HG03442 (cell line): ENCODE results near the gene ZWILCH.
"Not testable (repeated sequence)": the region's sequence is repeated elsewhere in the genome, so short reads cannot be mapped to it uniquely, and the experiment has no call there.

Source experiments
- ATAC-seq: cut with Tn5 transposase; IDR thresholded peaks from one replicate; pipeline ENCODE4 v1.9.1; 2021; ENCODE audit warnings: mild to moderate bottlenecking, moderate library complexity; ENCODE audit not compliant: unreplicated experiment

Gene ZWILCH

DNA sequence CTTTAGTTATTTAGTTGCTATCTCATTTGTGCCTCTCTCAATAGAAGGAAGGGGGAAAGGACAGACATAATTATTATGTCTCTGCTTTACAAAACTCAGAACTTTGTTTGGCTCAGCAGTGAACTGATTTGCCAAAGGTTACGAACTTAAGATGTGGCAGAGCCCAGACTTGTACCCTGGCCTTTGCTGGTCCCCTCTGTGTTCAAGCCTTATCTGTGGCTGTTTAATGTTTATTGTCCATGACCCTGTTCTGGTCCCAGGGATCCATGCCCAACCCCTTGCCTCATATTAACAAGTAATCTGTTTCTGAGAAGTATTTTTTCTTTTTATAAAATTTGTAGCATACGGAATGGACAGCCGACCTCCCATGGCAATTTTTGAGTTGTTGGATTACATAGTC lies 18.2 kb upstream of the ZWILCH start:
- no peak for ATAC-seq

DNA sequence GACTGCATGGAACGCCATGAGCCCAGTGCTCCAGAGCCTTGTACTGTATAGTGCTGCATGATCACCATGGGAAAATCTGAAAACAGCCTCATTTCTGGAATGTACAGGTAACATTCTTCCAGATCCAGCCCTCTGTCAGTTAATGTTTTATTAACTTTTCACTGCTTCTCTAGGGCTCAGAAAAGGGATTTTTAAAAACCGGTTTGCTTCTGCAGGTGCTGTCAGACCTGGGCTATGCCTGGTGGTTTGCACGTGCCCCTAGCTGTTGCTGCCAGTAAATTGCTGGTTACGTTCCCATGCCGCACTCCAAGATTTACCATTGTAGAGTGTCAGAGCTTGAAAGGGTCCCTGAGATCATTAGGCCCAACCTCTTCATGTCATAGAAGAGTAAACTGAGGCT lies 16.6 kb upstream of the ZWILCH start:
- ATAC-seq = no peak

DNA sequence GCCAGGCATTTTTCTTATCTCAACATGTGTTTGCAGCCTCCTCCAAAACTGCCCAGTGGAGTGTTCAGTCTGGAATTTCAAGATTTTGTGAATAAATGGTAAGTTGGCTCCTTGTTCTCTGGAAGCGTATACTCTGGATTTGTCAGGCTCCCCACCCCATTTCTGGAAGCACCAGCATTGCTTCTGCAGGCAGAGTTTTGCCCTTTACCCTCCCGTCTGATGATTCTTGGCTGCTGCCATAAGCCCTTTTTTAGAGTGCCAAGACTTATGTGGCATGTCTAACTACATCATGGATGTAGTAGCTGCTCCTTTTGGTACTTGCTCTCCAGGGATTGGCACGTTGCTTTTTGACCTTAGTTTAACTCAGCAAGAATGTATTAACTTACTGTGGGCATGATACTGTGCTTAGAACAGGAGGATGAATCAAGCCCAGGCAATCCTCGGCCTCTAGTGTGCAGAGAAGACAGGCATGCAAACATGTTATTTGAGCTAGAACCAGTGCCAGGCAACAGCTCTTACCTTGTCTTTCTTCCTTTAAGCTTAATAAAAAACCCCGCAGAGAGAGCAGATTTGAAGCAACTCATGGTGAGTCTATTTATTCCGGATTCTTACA lies 15.8 kb upstream of the ZWILCH start:
- no peak for ATAC-seq

DNA sequence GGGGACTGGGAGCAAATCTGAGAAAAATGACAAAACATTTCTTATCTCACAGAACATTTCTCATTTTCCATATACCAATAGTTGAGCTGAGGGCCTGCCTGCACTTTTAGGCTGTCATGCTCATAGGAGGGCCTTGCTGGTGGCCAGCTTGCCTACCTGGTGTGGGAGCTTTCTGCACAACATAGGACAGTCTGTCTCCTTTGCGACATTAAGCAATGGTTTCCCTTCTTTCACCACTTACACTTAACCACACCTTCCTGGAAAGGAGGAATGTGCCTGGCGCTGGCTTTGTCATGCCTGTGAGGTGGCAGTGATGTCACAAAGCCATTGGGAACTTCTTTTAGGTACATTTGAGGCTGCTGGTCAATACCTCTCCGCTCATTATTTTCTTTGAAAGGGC lies 13.3 kb upstream of the ZWILCH start:
- no peak for ATAC-seq

DNA sequence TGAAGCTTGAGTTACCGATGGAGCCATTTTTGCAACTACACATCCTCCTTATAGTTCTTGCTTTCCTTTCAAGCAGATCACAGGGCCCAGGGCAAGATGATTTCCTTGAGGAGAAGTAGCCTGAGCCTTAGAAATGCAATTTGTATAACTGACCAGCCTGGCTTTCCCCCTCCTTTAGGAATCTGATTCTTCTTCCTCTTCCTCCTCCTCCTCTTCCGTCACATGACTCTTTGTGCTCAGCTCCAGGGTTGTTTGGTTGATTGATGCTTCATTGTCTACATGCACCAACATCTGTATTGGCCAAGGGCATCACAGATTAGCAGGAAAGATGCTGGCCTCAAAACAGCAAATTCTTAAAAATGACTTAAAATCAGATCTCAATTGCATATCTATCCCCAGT lies 10.9 kb upstream of the ZWILCH start:
- no peak for ATAC-seq

DNA sequence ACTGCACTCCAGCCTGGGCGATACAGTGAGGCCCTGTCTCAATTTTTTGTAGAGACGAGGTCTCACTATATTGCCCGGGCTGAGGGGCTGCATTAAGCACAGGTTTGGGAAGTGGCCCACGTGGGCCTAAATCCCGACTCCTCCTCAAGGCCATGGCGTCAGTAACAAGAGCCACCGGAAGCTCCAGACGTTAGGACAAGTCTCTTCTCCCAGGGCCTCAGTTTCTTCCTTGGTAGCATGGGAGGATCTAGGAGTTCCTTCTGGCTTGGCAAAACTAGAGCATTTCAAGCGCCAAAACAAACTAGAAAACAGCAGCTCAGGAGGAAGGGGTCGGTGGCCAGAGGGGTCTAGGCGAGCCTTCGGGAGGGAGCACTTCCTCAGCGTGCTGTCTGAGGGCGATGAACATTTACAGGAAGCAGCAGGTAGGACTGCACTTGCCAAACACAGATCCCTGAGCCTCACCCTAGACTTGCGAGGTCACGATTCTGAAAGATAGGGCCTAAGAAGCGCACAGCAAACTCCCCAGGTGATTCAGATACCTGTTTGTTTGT lies 8.1 kb upstream of the ZWILCH start:
- ATAC-seq = peak; percentile 8

DNA sequence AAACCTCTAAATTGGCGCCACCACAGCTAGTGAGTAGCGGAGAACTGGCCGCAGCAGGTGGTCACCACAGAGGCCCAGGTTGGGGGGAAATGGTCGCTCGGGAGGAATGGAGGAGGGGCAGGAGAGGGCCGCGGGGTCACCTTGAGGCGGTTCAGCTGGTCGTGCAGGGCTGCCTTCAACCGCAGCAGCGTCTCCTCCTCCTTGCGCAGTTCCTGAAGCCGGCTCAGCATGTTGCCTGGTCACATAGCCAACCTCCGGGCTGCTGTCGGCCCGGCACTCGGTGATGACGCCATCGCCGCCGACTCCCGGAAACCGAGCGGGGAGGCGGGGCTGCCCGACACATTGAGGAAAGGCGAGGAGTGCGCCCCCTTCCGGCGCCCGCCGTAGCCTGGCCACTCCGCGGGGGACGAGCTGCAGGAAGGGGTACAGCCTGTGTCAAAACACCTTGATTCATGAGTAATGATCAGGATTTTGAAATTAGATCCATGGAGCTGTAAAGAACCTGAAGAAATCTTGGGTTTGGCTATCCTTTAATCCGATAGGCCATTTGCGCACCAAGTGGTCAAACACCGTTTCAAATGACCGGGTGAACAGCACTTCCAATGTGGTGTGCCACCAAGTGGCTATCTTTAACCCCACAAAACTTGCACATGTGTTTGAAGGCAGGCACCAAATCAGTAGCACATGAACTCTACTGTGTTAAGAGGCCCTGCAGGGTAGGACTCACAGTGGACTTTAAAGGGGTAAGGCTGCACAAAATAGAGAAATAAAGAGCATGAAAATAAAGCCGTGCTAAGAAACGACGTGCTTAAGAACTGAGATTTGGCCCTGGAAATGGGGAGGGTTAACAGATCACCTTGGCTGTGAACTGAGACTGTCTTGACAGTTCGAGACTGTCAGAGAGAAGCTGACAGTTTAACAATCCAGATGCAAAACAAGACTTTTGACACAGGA lies 7.3 kb upstream of the ZWILCH start, which contains the start of gene SNAPC5:
SNAPC5 (minus strand) TSS at position 261 of the 954 bp plus-strand sequence; CDS start at position 230, 31 bp downstream.
- peak; percentile 78 for ATAC-seq

DNA sequence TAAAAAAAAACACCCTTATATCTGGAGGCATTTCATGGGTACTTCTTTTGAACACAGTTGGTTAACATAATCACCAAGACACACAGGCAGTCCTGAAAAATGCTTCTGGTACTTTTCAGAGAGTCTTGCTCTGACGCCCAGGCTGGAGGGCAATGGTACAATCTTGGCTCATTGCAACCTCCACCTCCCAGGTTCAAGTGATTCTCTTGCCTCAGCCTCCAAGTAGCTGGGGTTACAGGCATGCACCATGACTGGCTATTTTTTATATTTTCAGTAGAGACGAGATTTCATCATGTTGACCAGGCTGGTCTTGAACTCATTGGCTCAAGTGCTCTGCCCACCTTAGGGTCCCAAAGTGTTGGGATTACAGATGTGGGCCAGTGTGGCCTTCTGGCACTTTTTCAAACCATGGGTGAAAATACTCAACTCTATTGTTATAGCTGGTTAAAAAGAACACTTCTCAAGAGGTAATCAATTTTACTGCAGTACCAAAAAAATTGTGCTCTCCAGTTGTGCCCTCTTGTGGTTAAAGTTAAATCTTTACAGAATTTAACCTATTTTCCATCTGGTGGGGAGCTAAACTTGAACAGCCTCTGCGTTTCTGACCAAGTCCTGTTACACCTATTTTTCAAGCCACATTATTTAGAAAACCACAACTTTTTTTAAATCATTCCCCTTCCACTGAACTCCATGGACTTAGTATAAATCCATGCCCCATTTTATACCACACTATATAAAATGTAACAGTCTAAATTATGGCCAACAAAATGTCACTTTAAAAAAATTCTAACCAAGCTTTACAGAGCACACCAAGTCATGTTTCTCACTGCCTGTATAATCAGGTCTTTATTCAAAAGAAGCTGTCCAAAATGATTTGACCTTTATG lies 6.4 kb upstream of the ZWILCH start:
- ATAC-seq = no peak

DNA sequence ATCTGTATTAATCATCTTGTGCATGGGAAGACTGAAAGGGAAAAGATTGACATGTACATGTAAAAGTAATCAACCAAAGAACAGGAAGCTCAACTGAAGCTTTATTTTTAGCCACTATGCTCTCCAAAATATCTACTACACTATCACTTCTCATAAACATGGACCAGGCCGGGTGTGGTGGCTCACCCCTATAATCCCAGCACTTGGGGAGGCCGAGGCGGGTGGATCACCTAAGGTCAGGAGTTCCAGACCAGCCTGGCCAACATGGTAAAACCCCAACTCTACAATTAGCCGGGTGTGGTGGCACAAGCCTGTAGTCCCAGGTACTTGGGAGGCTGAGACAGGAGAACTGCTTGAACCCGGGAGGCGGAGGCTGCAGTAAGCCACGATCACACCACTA lies 4.8 kb upstream of the ZWILCH start:
- not testable (repeated sequence) for ATAC-seq

DNA sequence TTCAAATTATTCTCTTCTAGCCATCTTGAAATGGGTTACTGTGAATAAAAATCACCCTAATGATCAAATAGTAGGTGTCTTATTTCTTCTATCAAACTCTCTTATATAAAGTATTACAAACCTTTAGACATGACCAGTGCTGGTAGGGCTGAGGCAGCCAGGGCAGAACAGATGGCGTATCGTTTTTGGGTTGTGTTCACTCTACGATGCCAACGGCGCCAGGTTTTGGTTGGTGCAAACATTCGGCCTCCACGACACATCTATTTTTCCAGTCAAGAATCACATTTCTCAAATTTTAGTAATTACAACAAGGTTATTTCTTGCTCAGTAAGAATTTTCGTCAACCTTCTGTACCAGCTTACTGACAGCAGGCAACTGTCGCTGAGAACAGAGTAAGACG lies 2.6 kb upstream of the ZWILCH start:
- ATAC-seq = no peak

DNA sequence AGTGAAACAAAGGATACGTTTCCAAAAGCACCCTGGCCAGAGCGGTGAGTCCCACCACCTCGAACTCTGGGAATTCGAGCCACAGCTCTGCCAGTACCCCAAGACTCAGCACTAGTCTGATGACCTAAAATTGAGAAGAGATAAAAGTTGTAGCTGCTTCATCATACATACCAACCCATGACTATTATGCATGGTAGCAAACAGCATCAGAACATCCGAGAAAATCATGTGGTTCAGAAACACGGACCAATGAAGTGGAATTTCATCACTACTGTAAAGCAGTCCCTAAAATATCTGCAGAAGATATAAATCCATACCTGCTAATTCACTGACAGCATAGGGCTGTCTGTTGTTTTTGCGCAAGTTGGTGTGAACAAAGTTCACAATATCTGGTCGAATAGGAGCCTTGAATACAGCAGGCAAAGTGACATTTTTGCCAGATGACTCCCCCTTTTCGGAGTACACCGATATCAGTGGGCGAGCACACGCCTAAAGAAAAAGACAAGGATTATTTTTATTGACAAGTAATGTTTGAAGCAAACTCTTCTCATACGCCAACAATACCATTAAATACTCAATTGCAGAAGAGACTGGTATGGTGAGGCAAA lies 2.0 kb upstream of the ZWILCH start:
- ATAC-seq = not testable (repeated sequence)

DNA sequence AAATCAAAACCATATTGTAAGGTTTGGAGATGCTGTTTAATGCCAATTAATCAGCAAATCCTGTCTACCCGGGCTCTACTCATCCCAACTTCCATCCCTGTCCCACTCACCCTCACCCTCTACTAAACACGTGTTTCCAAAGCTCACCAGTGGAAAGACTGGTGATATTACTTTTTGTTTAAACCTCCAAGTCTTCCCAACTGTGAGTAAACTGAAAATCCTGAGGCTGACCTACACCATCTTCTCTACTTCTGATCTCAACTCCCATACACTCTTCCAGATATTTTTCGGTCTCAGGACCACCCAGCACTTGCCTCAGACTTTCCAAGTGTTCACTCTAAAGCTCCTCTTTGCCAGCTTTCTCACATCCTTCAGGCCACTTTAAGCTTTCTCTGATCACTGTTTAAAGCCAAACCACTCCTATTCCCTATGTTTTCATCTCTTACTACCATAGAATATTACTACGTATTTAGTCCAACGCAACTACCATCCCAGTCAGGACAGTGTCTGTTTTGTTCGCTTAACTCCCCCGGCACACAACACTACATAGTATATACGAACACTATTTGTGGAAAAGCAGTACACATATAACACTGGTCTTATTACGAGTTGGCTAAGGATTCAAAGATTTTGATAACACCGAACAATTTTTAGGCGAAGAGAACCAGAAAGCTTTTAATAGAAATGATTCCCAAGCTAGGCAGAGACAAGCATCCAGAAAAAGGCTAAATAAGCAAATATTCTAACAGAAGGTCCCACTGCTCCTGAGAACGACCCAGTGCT lies 1.2 kb upstream of the ZWILCH start:
- ATAC-seq = no peak

DNA sequence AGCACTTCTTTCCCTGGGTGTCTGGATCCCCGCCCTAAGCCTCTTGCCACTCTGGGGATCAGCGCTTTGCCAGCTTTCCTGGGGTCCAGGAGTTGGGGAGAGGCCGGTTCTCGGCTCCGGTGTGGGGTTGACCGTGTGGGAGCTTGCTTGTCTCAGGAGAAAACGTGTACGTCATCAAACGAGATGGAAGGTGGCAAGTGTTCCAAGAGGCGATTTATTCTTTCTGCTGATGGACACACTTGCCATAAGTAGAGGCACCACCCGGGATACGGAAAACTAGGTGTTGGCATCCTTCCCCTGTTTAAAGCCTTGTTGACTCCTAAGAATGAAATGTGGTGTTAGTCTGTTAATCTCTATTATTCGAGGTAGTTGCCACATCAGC lies 295 bp downstream of the ZWILCH start:
- ATAC-seq = no peak

DNA sequence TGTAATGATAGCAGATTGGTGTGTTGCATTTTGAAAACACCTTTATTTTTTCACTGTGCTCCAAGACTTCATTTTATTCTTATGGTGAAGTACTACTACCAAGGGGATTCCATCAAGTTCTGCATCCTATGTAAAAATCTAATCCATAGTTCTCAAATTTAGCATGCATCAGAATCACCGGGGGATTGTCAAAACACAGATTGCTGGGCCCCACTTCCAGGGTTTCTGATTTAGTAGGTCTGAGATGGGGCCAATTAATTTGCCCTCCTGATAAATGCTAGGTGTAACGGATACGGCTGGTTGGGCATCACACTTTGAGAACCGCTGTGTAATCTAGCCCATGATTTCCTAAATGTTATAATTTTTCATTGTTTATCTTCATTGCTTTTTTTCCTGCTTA lies 692 bp downstream of the ZWILCH start:
- ATAC-seq = no peak

DNA sequence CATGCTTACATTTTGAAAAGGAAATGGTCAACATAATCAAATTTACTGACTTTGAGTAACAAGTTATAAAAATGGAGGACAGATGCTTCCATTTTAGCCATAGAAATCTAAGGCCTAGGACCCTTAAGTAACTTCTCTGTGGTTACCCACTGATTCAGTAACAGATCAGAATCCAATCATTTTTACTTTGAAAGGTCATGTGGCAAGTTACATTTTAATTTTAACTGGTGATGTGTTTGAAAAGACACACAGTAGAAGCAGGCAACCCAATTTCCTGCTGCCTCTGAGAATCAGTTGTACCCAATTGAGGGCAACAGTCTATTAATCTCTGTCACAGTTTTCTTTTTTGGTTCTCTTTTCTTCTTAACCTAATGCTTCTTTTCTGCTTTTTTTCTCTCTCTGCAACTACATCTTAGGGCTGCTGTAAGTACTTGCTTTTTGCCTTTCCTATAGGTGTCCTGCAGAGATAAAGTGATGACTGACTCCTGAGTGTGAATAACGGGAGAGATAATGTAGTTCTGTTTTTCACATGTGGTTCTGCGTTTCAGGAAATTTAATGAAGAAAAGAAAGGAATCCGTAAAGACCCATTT lies 3.3 kb downstream of the ZWILCH start:
- ATAC-seq = no peak

DNA sequence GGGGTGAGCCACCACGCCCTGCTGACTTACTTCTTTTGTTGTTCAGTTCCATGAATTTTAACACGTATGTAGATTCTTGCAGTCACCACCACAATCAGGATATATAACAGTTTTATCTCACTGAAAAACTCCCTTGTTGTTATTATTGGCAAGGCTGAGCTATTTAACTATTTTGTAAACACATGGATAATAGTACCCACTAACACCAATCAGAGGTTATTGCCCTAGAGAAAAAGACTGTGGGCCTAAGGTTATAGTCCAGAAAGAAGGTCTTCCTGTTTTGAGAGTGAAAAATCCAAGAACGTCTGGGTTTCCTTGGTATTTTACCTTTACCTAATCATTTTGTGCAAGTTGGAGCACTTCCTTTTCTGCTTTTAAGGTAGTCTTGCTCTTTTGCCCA lies 9.5 kb downstream of the ZWILCH start:
- ATAC-seq = no peak

DNA sequence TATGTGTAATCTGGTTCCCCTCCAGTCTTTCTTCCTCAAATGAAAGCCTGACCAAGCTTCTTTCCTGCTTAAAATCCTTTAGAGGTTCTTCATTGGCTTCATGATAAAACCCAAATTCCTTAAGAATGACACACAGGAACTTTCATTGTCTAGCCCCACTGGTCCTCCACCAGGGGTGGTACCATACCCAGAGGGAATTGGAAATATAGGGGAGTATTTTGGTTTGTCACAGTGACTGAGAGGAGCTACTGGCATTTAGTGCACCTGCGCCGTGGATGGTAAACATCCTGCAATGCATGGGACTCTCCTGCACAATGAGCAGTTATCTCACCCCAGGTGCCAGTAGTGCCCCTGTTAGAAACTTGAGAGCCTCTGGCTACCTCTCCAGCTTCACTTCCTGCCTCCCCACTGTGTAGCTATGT lies 10.8 kb downstream of the ZWILCH start:
- no peak for ATAC-seq

DNA sequence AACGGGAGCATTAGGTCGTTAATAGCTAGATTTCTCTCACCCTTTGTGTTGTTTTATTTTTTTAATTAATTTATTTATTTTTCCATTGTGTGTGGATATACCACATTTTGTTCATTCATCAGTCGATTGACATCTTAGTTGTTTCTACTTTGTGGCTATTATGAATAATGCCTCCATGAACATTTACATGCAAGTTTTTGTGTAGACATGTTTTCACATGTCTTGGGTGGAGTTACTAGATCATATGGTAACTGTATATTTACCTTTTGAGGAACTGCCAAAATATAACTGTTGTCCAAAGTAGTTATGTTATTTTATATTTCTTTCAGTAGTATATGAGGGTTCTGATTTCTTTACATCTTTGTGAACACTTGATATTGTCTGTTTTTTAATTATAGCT lies 18.8 kb downstream of the ZWILCH start:
- no peak for ATAC-seq

DNA sequence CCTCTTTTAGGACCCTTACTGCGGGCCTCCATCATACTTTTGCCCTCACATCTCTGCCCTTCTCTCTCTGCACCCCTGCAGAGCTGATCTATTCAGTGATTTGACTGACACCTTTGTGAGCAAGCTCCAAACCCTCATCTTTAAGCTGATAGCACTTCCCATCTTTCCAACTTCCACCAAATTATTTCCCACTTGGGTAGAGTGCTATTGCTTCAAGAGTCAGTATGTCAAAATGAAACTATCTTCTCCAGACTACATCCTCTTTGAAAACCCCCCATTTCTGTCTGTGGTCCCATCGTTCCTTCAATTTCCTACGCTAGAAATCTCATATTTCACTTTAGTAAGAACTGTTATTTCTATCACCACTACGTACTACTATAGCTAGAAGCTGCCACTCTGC lies 19.7 kb downstream of the ZWILCH start:
- ATAC-seq = no peak
